ENCODE data around the gene FCHSD2. TPM values are rescaled to one million over a fixed set of nuclear protein-coding genes. Genes with fewer than 3 reads are reported as not detected.
"Not testable (repeated sequence)": the region's sequence is repeated elsewhere in the genome, so short reads cannot be mapped to it uniquely, and the experiment has no call there.

Gene FCHSD2
- total and polyA plus RNA-seq, 4 donors: 7.6 to 18.7 (median 9.9) TPM

DNA sequence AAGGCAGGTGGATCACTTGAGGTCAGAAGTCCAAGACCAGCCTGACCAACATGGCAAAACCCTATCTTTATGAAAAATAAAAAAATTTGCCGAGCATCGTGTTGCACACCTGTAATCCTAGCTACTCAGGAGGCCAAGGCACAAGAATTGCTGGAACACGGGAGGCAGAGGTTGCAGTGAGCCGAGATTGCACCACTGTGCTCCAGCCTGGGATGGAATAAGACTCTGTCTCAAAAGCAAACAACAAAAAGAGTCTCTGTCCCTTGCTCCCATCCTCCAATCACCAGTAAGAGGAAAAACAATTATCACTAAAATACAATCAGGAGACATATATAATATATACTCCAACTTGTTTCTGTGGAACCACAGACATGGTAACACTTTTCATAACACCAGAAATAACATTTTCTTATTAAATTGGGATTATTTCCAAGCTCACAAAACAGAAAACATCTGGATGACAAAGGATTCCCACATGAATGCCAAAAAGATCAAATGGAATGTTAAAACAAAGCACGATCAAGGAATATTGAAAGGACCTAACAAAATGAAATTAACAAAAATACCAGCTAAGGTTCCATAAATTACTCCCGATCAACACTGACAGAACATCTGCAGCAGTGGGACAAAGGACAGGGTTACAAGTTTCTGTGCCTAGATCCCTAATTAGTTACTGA, 15.2 kb downstream of the FCHSD2 start:
- H3K4me3 ChIP-seq (ENCODE audit: low read depth in 1 of 3, low read length in 3 of 3): no peak overlapping the region
- H3K27me3 ChIP-seq (ENCODE audit: control insufficient read depth in 4 of 4, insufficient read depth in 4 of 4, low read length in 3 of 4): no peaks in the 10 kb centered on the region
- no peaks in the 10 kb centered on the region for H3K4me1 ChIP-seq (ENCODE audit: control insufficient read depth in 4 of 4, insufficient read depth in 4 of 4, low read length in 3 of 4)
- 86% methylated on average over 6 of the region's 6 CpGs for WGBS
- peaks cover 0 to 4% (median under 1%) of the 10 kb centered on the region in 4 donors for H3K36me3 ChIP-seq (ENCODE audit: control insufficient read depth in 4 of 4, insufficient read depth in 3 of 4, low read depth in 1 of 4, low read length in 3 of 4)
- TF ChIP-seq JUND (IDR thresholded peaks at IDR 0.05) (no peak), SP1 (IDR thresholded peaks at IDR 0.05) (no peak), TAF1 (conservative IDR thresholded peaks at IDR 0.05) (no peak), HNF4A (conservative IDR thresholded peaks at IDR 0.05) (no peak)
- TF ChIP-seq, protein P1, sequence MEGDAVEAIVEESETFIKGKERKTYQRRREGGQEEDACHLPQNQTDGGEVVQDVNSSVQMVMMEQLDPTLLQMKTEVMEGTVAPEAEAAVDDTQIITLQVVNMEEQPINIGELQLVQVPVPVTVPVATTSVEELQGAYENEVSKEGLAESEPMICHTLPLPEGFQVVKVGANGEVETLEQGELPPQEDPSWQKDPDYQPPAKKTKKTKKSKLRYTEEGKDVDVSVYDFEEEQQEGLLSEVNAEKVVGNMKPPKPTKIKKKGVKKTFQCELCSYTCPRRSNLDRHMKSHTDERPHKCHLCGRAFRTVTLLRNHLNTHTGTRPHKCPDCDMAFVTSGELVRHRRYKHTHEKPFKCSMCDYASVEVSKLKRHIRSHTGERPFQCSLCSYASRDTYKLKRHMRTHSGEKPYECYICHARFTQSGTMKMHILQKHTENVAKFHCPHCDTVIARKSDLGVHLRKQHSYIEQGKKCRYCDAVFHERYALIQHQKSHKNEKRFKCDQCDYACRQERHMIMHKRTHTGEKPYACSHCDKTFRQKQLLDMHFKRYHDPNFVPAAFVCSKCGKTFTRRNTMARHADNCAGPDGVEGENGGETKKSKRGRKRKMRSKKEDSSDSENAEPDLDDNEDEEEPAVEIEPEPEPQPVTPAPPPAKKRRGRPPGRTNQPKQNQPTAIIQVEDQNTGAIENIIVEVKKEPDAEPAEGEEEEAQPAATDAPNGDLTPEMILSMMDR (IDR thresholded peaks at IDR 0.05; ENCODE audit: low read depth, low read length, missing input control): no peak
- TF ChIP-seq, protein P2, sequence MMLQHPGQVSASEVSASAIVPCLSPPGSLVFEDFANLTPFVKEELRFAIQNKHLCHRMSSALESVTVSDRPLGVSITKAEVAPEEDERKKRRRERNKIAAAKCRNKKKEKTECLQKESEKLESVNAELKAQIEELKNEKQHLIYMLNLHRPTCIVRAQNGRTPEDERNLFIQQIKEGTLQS (IDR thresholded peaks at IDR 0.05): no peak
- no peak for DNase-seq (ENCODE audit: low spot score)
- no peaks in the 10 kb centered on the region for H3K9me3 ChIP-seq (ENCODE audit: control insufficient read depth in 4 of 4, low read length in 3 of 4)
- no peak overlapping the region for H3K9ac ChIP-seq (ENCODE audit: low read depth in 1 of 2, low read length in 2 of 2)
- H3K27ac ChIP-seq (ENCODE audit: low read depth in 1 of 2, low read length in 2 of 2): no peak overlapping the region

DNA sequence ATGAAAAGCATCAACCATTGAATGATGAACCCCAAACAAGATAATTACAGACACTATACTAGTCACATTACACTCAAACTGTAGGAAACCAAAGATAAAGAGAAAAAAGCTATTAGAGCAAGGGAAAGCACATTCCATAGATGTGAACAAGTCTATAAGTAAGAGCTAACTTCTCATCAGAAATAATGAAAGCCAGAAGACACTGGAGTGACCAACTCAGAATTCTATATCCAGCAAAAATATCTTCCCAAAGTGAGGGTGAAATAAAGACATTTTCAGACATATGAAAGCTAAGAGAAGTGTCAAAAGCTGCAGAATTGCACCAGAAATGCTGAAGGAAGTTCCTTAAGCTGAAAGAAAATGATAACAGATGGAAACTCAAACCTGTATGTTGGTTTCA, 17.3 kb downstream of the FCHSD2 start:
- Histone ChIP-seq H3K4me3 (ENCODE audit: low read depth in 1 of 3, low read length in 3 of 3) (no peak overlapping the region), H3K4me1 (ENCODE audit: control insufficient read depth in 4 of 4, insufficient read depth in 4 of 4, low read length in 3 of 4) (no peaks in the 10 kb centered on the region), H3K36me3 (ENCODE audit: control insufficient read depth in 4 of 4, insufficient read depth in 3 of 4, low read depth in 1 of 4, low read length in 3 of 4) (peaks cover 0 to 3% (median under 1%) of the 10 kb centered on the region in 4 donors), H3K27me3 (ENCODE audit: control insufficient read depth in 4 of 4, insufficient read depth in 4 of 4, low read length in 3 of 4) (no peaks in the 10 kb centered on the region), H3K9me3 (ENCODE audit: control insufficient read depth in 4 of 4, low read length in 3 of 4) (no peaks in the 10 kb centered on the region), H3K9ac (ENCODE audit: low read depth in 1 of 2, low read length in 2 of 2) (no peak overlapping the region), H3K27ac (ENCODE audit: low read depth in 1 of 2, low read length in 2 of 2) (no peak overlapping the region)
- DNase-seq (ENCODE audit: low spot score): no peak
- TF ChIP-seq HNF4G (IDR thresholded peaks at IDR 0.05) (no peak), RAD21 (IDR thresholded peaks at IDR 0.05) (no peak), TAF1 (conservative IDR thresholded peaks at IDR 0.05) (no peak), RXRA (IDR thresholded peaks at IDR 0.05) (no peak), HNF4A (conservative IDR thresholded peaks at IDR 0.05) (no peak), YY1 (IDR thresholded peaks at IDR 0.05) (no peak), FOXA2 (IDR thresholded peaks at IDR 0.05) (no peak), JUND (IDR thresholded peaks at IDR 0.05) (no peak), NR2F2 (IDR thresholded peaks at IDR 0.05) (no peak), GABPA (IDR thresholded peaks at IDR 0.05 in 1 of 2, conservative IDR thresholded peaks at IDR 0.05 in 1 of 2) (no peak)
- TF ChIP-seq, protein P3, sequence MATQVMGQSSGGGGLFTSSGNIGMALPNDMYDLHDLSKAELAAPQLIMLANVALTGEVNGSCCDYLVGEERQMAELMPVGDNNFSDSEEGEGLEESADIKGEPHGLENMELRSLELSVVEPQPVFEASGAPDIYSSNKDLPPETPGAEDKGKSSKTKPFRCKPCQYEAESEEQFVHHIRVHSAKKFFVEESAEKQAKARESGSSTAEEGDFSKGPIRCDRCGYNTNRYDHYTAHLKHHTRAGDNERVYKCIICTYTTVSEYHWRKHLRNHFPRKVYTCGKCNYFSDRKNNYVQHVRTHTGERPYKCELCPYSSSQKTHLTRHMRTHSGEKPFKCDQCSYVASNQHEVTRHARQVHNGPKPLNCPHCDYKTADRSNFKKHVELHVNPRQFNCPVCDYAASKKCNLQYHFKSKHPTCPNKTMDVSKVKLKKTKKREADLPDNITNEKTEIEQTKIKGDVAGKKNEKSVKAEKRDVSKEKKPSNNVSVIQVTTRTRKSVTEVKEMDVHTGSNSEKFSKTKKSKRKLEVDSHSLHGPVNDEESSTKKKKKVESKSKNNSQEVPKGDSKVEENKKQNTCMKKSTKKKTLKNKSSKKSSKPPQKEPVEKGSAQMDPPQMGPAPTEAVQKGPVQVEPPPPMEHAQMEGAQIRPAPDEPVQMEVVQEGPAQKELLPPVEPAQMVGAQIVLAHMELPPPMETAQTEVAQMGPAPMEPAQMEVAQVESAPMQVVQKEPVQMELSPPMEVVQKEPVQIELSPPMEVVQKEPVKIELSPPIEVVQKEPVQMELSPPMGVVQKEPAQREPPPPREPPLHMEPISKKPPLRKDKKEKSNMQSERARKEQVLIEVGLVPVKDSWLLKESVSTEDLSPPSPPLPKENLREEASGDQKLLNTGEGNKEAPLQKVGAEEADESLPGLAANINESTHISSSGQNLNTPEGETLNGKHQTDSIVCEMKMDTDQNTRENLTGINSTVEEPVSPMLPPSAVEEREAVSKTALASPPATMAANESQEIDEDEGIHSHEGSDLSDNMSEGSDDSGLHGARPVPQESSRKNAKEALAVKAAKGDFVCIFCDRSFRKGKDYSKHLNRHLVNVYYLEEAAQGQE (IDR thresholded peaks at IDR 0.05): no peak
- TF ChIP-seq, protein P2 (IDR thresholded peaks at IDR 0.05): no peak
- TF ChIP-seq, protein P4, sequence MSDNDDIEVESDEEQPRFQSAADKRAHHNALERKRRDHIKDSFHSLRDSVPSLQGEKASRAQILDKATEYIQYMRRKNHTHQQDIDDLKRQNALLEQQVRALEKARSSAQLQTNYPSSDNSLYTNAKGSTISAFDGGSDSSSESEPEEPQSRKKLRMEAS (IDR thresholded peaks at IDR 0.05): no peak

DNA sequence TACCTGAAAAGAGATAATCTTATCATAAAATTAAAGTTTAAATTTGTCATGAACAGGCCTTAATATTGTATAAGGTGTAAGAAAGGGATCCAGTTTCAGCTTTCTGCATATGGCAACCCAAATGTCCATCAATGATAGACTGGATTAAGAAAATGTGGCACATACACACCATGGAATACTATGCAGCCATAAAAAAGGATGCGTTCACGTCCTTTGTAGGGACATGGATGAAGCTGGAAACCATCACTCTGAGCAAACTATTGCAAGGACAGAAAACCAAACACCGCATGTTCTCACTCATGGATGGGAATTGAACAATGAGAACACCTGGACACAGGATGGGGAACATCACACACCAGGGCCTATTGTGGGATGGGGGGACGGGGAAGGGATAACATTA, 18.2 kb downstream of the FCHSD2 start:
- not testable (repeated sequence) for H3K4me1 ChIP-seq (ENCODE audit: control insufficient read depth in 4 of 4, insufficient read depth in 4 of 4, low read length in 3 of 4); DNase-seq (ENCODE audit: low spot score); H3K9ac ChIP-seq (ENCODE audit: low read depth in 1 of 2, low read length in 2 of 2); H3K27ac ChIP-seq (ENCODE audit: low read depth in 1 of 2, low read length in 2 of 2); H3K9me3 ChIP-seq (ENCODE audit: control insufficient read depth in 4 of 4, low read length in 3 of 4); H3K27me3 ChIP-seq (ENCODE audit: control insufficient read depth in 4 of 4, insufficient read depth in 4 of 4, low read length in 3 of 4); H3K36me3 ChIP-seq (ENCODE audit: control insufficient read depth in 4 of 4, insufficient read depth in 3 of 4, low read depth in 1 of 4, low read length in 3 of 4); H3K4me3 ChIP-seq (ENCODE audit: low read depth in 1 of 3, low read length in 3 of 3)
- 94% methylated on average over 4 of the region's 4 CpGs for WGBS

All from liver (tissue), 9 donors.